Measurements from ENCODE around the gene SEMA4A. TPM values are rescaled to one million over a fixed set of nuclear protein-coding genes. Genes with fewer than 3 reads are reported as not detected.
A peak's percentile ranks its signal among the peaks of the same experiment; 100 is the strongest.
"Not testable (repeated sequence)": the region's sequence is repeated elsewhere in the genome, so short reads cannot be mapped to it uniquely, and the experiment has no call there.

Gene SEMA4A
- total RNA-seq: 15.1 TPM

DNA sequence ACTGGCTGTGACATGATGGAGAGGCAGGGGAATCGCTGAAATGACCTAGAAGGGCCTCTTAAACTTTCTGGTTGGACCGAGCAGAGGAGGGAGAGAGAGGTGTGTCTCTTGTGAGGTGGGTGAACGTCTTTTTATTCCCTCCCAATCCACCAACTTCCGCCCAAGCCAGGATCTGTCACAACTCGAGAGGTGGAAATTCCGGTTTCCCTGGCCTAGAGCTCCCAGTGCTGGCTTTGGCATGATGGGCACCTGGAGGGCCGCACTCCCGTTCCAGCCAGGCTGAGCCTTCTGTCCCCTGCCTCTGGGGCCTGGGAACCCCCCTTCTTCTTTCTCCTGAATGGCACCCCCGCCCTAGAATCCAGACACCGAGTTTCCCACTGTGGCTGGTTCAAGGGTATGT is at the start of gene SEMA4A:
SEMA4A (plus strand) TSS at position 224 of the 400 bp plus-strand sequence. CDS start 994 bp downstream, outside the sequence.
- no peak for DNase-seq (ENCODE audit: low read depth in 2 of 3, low spot score in 2 of 3)

DNA sequence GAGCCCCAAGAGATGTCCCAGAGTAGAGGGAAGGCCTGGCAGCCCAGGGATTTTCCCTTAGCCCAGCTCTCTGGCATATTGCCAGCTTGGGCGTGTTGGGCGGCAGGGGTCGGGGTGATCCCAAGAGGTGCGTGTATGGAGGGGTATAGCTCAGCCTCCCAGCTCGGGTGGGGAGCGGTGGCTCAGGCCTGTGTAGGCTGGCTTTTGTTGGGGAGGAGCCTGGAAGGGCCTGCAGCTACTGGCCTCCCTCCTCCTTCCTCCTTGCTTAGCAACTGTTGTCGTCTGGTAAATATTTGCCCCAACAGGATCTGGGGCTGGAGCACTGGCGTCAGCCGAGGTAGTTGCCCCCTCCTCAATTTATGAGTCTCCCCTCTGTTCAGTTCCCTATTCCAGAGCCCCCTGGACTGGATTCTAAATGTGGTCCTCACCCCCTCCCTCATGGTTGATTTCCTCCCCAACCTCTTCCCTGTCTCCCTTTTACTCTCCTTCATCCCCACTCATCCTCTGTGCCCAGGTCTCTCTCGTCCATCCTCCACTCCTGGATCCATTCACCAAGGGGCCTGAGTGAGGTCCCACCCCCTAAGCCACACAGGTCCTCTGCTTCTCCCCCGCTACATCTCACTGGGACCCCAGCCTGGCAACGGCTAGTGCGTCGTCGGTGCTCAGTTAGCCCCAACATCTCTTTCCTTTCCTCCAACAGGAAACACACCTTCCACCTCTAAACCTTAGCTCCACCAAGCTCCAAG is 49.1 kb upstream of the SEMA4A start:
- peak in 2 of 3 donors; percentile 90 to 94 for DNase-seq (ENCODE audit: low read depth in 2 of 3, low spot score in 2 of 3)

DNA sequence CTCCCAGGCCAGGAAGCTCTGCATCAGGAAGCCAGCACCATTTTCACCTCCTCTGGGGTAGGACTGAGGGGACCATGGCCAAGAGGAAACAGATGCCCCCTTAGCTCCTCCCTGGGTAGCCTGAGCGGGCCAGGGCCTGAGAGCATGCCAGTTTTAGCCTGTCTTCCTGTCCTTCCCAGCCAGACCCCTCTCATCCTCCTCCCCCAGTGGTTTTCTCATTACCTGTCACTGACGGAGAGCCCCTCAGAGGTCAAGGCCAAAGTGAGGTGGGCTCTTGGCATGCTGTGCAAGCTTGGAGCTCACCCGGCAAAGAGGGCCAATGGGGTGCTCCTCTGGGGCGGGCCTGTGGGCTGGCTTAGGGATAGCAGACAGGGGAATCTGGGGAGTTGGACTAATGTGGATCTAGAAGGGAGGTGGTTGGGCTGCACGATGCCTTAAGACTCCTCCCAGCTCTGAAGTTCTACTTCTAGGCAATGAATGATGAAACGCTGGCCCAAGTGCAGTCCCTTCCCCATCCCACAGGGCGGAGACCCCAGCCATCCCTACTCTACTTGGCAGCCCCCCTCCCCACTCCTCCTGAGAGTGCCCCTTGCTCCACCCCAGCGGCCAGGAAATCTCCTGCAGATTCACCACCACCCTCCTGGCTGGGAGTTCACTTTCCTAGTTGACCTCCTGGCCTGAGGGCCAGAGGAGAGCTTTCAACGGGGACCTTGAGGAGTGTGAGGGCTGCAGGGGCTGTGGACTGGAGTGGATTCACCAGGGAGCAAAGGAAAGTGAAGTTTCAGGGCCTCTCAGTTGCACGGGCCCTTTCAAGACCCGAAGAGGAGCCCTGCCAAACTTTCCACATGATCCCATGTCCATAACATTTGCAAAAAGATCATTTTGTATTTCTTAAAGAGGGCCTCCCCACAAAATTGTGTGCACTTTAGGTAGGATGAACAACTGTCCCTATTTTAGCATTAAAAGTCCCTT is 48.2 kb upstream of the SEMA4A start:
- DNase-seq (ENCODE audit: low read depth in 2 of 3, low spot score in 2 of 3): peak in 1 of 3 donors; percentile 55

DNA sequence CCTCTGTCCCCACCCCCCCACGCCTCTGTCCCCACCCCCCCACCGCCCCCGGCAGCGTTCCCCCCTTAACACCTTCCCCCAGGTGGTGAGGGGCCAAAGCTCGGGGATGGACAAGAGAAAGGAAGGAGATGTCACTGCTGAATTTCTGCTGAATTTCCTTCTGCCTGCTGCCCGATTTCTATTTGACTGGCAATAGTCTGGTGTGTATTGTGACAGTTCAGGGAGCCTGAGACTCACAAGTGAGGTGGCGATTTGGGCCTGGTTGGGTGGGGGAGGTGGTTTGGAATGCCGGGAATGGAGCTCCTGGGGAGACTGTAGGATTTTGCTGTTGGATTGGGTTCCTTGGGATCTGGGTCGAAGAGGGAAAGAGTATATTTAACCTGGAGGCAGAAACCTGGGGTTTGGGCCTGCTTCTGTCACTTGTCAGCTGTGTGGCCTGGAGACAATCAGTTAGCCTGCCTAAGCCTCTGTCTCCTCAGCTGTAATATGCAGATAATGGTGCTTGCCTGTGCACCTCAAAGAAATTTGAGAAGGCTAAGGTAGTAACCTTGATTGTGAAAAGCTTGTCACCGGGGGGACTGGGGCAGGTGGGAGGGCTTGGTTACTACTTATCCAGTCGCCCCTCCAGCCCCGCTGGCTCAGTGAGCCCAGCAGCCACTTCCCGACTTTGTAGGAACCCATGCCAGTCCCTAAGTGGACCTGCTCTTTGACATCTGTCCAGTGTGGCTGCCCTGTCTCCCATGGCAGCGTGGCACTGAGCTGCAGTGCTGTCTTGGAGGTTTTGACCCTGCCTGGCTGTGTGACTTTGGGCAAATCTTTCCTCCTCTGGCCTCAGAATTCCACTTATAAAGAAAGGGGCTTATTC is 46.5 kb upstream of the SEMA4A start:
- no peak for DNase-seq (ENCODE audit: low read depth in 2 of 3, low spot score in 2 of 3)

DNA sequence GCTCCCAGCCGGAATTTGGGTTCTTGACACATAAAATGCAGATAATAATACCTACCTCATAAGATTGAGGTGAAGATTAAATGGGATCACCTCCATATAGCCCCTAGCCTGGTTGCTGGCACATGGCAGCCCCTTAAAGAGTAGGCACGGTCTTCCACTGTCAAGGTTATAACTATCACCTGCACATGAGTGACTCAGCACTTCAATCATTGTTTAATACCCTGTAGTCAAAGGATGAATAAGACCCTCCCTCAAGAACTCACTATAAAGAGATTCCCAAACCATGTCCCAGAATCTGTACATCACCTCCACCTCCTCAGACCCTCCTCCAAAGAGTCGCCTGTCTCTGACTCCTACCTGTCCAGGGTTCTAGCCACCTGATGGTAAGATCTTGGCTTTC is 45.3 kb upstream of the SEMA4A start:
- no peak for DNase-seq (ENCODE audit: low read depth in 2 of 3, low spot score in 2 of 3)

DNA sequence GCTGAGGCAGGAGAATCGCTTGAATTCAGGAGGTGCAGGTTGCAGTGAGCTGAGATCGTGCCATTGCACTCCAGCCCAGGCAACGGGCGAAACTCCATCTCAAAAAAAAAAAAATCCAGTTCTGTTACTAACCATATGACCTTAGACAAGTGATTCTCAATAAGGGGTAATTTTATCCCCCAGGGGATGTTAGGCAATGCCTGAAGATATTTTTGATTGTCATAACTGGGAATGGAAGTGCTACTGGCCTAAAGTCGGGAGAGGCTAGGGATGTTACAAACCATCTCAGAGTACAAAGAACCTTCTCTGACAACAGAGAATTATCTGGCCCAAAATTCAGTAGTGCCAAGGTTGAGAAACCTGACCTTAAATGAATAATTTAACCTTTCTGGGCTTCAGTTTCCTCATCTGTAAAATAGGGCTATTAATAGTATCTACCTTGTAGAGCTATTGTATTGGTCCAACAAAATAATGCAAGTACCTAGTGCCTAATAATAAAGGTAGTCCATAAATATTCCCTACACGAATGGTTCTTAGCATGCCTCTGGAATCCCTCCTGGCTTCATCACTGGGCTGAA is 44.6 kb upstream of the SEMA4A start:
- DNase-seq (ENCODE audit: low read depth in 2 of 3, low spot score in 2 of 3): no peak

DNA sequence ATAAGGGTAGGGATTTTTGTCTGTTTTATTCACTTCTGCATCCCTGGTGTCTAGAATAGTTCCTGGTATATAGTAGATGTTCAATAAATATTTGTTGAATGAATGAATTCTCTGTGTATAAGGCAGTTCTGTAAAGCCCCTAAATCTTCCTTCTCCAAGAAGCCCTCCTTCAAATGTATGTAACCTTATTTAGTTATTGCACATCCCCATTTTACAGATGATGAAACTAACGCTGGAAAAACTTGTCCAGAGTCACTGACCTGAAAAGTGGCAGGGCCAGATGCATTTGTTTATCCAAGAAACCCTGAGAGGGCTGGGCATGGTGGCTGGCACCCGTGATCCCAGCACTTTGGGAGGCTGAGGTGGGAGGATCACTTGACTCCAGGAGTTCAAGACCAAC is 43.1 kb upstream of the SEMA4A start:
- no peak for DNase-seq (ENCODE audit: low read depth in 2 of 3, low spot score in 2 of 3)

DNA sequence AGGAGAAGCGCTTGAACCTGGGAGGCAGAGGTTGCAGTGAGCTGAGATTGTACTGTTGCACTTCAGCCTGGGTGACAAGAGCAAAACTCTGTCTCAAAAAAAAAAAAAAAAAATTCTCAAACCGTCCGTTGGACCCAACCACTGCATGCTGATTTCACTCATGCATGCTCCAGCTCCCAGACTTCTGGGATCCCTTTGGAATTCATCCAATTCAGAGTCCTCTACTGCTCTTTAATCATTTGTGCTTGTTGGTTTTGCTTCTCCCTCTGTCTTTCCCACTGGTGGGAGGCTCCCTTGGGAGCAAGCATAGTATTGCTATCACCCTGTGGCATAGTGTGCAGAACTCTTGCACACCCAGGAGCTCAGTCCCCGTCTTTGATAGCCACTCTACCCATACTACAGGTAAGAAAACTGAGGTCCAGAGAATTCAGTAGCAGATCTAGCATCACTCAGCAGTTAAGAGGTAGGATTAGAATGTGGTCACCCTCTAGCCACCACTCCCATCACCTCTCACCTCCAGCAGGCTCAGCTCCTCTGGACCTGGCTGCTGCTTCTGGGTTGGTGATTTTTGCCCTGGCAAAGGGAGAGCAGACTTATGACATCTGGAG is 41.9 kb upstream of the SEMA4A start:
- DNase-seq (ENCODE audit: low read depth in 2 of 3, low spot score in 2 of 3): no peak

DNA sequence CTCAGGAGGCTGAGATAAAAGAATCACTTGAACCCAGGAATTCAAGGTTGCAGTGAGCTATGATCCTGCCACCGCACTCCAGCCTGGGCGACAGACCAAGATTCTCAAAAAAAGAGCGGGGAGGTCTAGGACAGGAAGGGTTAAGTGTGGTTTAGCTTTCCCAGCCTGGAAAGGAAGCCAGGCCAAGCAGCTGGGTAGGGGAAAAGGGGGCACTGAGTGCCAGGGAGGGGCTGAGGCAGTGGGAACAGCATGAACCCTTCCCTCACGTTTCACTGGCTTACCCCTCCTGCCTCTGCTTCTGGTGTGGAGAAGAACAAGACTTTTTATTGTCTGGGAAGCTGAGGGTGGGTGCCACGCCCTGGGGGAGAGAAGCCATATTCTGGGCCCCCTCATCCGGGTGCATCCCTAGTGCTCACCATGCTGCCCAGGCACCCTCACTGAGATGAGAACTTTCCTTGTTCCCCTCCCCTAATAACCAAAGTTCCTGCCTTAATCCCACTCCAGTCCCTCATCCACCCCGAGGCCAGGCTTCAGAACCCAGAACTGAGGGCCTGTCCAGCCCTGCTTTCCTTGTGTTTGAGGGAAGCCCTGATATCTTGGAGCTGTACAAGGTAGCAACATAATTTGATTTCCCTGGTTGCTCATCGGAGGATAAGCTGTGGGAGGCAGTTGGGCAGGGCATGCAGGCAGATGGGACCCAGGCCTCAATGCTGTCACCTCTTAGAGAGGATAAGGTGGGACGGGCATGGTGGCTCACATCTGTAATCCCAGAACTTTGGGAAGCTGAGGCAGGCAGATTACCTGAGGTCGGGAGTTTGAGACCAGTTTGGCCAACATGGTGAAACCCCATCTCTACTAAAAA is 40.9 kb upstream of the SEMA4A start:
- DNase-seq (ENCODE audit: low read depth in 2 of 3, low spot score in 2 of 3): no peak

DNA sequence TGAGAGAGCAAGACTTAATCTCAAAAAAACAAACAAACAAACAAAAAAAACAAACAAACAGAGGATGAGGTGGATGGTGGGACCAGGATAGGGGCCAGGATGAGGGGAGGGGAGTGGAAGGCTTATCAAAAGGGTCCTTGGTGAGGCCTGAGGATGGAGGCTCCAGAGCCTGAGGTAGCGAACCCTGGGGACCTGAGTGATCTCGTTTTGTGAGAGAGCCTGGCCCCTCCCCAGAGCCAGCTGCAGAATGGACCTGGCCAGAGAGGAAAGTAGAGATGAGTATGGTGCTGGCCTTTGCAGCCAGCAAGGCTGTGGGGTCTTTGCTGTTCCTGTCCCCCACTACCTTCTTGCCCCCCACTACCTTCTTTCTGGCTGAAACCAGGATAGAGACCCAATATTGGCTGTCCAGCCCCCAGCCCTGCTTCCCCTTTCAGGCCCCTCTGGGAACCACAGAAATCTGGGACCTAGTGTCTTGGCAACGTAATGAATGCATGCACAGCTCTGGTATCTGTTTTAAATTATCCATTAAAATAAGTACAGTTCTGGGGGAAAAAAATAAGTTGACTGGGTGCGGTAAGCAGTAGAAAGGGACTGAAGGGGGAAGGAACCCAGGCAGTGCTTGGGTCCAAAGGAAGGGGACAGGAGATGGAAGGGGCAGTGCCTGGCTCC is 40.0 kb upstream of the SEMA4A start:
- DNase-seq (ENCODE audit: low read depth in 2 of 3, low spot score in 2 of 3): no peak

DNA sequence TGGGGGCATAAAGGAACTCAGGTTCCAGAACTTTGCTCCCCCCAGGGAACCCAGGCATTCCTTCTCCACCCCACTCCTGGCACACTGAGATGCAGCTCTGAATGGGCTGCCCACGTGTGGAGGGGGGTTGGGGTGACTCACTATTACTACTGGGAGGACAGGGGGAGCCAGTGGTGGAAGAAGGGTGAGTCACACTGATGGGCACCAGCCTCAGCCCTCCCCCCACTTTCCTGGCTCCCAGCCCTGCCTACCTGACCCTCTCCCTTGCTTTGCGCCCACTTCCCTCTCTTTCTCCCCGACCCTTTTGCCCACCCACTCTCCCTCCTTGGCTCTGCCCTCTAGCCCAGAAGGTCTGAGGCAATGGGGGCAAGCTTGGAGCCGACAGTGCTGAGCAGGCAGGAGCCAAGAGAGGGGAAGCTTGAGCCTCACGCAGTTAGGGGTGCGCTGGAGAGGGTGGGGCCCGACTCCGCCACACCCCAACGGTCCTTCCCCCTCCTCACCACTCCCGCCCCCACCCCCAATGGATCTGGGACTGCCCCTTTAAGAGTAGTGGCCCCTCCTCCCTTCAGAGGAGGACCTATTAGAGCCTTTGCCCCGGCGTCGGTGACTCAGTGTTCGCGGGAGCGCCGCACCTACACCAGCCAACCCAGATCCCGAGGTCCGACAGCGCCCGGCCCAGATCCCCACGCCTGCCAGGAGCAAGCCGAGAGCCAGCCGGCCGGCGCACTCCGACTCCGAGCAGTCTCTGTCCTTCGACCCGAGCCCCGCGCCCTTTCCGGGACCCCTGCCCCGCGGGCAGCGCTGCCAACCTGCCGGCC is 39.1 kb upstream of the SEMA4A start, which contains the start of gene LMNA:
LMNA (plus strand) TSS at position 611 of the 818 bp plus-strand sequence. CDS start 208 bp downstream, outside the sequence.
- DNase-seq (ENCODE audit: low read depth in 2 of 3, low spot score in 2 of 3): peak; percentile 64 to 94 (median 94)

DNA sequence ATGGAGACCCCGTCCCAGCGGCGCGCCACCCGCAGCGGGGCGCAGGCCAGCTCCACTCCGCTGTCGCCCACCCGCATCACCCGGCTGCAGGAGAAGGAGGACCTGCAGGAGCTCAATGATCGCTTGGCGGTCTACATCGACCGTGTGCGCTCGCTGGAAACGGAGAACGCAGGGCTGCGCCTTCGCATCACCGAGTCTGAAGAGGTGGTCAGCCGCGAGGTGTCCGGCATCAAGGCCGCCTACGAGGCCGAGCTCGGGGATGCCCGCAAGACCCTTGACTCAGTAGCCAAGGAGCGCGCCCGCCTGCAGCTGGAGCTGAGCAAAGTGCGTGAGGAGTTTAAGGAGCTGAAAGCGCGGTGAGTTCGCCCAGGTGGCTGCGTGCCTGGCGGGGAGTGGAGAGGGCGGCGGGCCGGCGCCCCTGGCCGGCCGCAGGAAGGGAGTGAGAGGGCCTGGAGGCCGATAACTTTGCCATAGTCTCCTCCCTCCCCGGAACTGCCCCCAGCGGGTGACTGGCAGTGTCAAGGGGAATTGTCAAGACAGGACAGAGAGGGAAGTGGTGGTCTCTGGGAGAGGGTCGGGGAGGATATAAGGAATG is 38.4 kb upstream of the SEMA4A start:
- DNase-seq (ENCODE audit: low read depth in 2 of 3, low spot score in 2 of 3): no peak

DNA sequence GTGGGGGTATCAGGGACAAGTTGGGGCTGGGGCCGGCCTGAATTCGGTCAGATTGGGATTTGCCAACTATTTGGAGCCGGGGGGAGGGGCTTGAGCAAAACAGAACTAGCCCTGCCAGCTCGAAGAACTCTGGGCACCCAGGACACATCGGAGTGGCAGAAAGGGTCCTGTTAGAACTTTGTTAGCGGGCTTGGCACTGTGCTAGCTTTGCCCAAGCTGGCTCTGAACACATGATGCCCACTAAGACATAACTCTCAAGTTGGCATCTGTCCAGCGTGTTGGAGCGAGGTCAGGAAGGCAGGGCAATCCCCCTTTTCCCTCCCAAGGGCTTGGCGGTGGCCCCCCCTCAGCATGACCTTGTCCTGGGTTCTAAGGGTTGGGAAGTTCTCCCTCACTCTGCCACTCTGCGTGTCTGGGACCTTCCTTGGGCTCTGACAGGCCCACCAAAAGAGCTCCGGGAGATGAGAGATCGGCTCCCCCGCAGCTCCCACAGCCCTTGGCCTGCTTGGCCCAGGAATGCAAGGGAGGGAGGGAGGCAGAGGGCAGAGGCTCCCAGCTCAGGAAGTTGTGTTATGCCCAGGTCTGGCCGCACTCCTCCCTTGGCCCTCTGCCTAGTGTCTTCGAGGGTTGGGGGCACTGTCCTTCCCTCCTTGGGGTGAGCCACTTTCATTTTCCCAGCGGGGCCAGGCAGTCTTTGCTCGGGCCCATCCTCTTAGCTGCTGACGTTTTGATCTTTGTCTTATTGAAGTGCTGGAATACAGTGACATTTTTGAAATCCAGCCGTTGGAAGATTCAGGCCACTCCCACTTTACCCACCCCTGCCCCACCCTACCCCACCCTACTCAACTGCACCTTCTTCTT is 37.6 kb upstream of the SEMA4A start:
- DNase-seq (ENCODE audit: low read depth in 2 of 3, low spot score in 2 of 3): no peak

DNA sequence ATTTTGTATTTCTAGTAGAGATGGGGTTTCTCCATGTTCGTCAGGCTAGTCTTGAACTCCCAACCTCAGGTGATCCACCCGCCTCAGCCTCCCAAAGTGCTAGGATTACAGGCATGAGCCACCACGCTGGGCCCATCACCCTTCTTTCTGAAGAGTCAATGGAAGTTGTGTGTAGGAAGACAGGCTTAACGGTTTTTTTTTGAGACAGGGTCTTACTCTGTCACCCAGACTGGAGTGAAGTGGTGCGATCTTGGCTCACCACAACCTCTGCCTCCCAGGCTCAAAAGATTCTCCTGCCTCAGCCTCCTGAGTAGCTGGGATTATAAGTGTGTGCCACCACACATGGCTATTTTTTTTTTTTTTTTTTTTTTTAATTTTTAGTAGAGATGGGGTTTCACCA is 36.7 kb upstream of the SEMA4A start:
- DNase-seq (ENCODE audit: low read depth in 2 of 3, low spot score in 2 of 3): not testable (repeated sequence)

DNA sequence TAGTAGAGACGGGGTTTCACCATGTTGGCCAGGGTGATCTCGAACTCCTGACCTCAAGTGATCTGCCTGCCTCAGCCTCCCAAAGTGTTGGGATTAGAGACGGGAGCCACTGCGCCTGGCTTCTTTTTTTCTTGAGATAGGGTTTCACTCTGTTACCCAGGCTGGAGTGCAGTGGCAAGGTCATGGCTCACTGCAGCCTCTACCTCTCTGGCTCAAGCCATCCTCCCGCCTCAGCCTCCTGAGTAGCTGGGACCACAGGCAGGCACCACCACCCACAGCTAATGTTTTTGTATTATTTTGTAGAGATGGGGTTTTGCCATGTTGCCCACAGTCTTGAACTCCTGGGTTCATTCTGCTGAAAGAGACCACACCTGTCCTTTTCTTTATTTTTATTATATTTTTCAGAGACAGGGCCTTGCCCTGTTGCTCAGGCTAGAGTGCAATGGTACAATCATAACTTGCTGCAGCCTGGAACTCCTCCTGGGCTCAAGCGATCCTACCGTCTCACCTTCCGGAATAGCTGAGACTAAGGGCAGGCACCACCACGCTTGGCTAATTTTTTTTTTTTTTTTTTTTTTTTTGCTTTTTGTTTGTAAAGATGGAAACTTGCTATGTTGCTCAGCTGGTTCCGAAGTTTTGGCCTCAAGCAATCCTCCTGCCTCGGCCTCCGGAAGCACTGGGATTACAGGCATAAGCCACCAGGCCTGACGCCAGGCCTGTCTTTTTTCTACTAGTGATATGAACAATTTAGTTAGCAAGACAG is 35.8 kb upstream of the SEMA4A start:
- no peak for DNase-seq (ENCODE audit: low read depth in 2 of 3, low spot score in 2 of 3)

Measured in hematopoietic multipotent progenitor cell (in vitro differentiated cells).